Measurements from ENCODE around the gene COMMD6. TPM values are rescaled to one million over a fixed set of nuclear protein-coding genes. Genes with fewer than 3 reads are reported as not detected.

Gene COMMD6
- total RNA-seq, 1 experiment from 2014 or later, result 104 TPM

- TF ChIP-seq CTCF (IDR thresholded peaks at IDR 0.05; ENCODE audit: insufficient read depth in 1 of 2, low read depth in 1 of 2, low read length in 1 of 2, severe bottlenecking in 1 of 2, unreplicated experiment in 1 of 2), result no peak
- Mint-ChIP-seq H3K9me3 (ENCODE audit: unreplicated experiment) (no peaks in the 10 kb centered on the region), H3K4me1 (ENCODE audit: low read depth, unreplicated experiment) (no peaks in the 10 kb centered on the region), H3K27me3 (ENCODE audit: insufficient read depth, unreplicated experiment) (no peaks in the 10 kb centered on the region), H3K4me3 (ENCODE audit: unreplicated experiment) (no peak overlapping the region), H3K27ac (ENCODE audit: unreplicated experiment) (no peak overlapping the region), H3K36me3 (ENCODE audit: insufficient read depth, unreplicated experiment) (no peaks in the 10 kb centered on the region)
- Histone ChIP-seq H3K4me1 (no peaks in the 10 kb centered on the region), H3K4me3 (ENCODE audit: low read depth, low read length) (no peak overlapping the region), H3K27me3 (replicated peaks; ENCODE audit: control insufficient read depth, insufficient read depth, low read length) (no peaks in the 10 kb centered on the region; the same call in 1 of the 2 replicates), H3K36me3 (ENCODE audit: control insufficient read depth, insufficient read depth, low read length) (no peaks in the 10 kb centered on the region), H3K9me3 (no peaks in the 10 kb centered on the region)
- POLR2A ChIA-PET, result no interaction called here
- intact Hi-C loops (cut with micrococcal nuclease; ENCODE audit: unreplicated experiment), result no loop called here
- DNase-seq, result no peak
- no TSS peak for BruUV-seq (replicated peaks)
- CTCF ChIA-PET, result interaction anchor here (0.6 to 0.9 kb wide), 2 partner anchors 25 to 179 kb away, joined by 4 to 7 read pairs; partner anchors contain the start of gene TBC1D4
These were observed 30.3 kb downstream of the COMMD6 start for GRCh38 chr13:75507027-75508001.

- CTCF ChIA-PET, result no interaction called here
- POLR2A ChIA-PET, result no interaction called here
- Mint-ChIP-seq H3K27ac (ENCODE audit: unreplicated experiment) (no peak overlapping the region), H3K27me3 (ENCODE audit: insufficient read depth, unreplicated experiment) (no peaks in the 10 kb centered on the region), H3K9me3 (ENCODE audit: unreplicated experiment) (no peaks in the 10 kb centered on the region), H3K4me3 (ENCODE audit: unreplicated experiment) (no peak overlapping the region), H3K36me3 (ENCODE audit: insufficient read depth, unreplicated experiment) (no peaks in the 10 kb centered on the region), H3K4me1 (ENCODE audit: low read depth, unreplicated experiment) (no peaks in the 10 kb centered on the region)
- Histone ChIP-seq H3K4me3 (ENCODE audit: low read depth, low read length) (no peak overlapping the region), H3K9me3 (no peaks in the 10 kb centered on the region), H3K36me3 (ENCODE audit: control insufficient read depth, insufficient read depth, low read length) (no peaks in the 10 kb centered on the region), H3K4me1 (no peaks in the 10 kb centered on the region), H3K27me3 (replicated peaks; ENCODE audit: control insufficient read depth, insufficient read depth, low read length) (no peaks in the 10 kb centered on the region; the same call in 1 of the 2 replicates)
- TF ChIP-seq CTCF (IDR thresholded peaks at IDR 0.05; ENCODE audit: insufficient read depth in 1 of 2, low read depth in 1 of 2, low read length in 1 of 2, severe bottlenecking in 1 of 2, unreplicated experiment in 1 of 2), result no peak
- BruUV-seq (replicated peaks), result no TSS peak
- intact Hi-C loops (cut with micrococcal nuclease; ENCODE audit: unreplicated experiment), result no loop called here
- DNase-seq, result no peak
These were observed 31.6 kb downstream of the COMMD6 start for GRCh38 chr13:75506018-75506417.

- Histone ChIP-seq H3K27me3 (replicated peaks; ENCODE audit: control insufficient read depth, insufficient read depth, low read length) (no peaks in the 10 kb centered on the region; the same call in 1 of the 2 replicates), H3K9me3 (no peaks in the 10 kb centered on the region), H3K36me3 (ENCODE audit: control insufficient read depth, insufficient read depth, low read length) (no peaks in the 10 kb centered on the region), H3K4me3 (ENCODE audit: low read depth, low read length) (no peak overlapping the region), H3K4me1 (no peaks in the 10 kb centered on the region)
- Mint-ChIP-seq H3K4me1 (ENCODE audit: low read depth, unreplicated experiment) (no peaks in the 10 kb centered on the region), H3K36me3 (ENCODE audit: insufficient read depth, unreplicated experiment) (no peaks in the 10 kb centered on the region), H3K27ac (ENCODE audit: unreplicated experiment) (no peak overlapping the region), H3K9me3 (ENCODE audit: unreplicated experiment) (no peaks in the 10 kb centered on the region), H3K4me3 (ENCODE audit: unreplicated experiment) (no peak overlapping the region), H3K27me3 (ENCODE audit: insufficient read depth, unreplicated experiment) (no peaks in the 10 kb centered on the region)
- DNase-seq, result no peak
- POLR2A ChIA-PET, result no interaction called here
- CTCF ChIA-PET, result no interaction called here
- BruUV-seq (replicated peaks), result no TSS peak
- intact Hi-C loops (cut with micrococcal nuclease; ENCODE audit: unreplicated experiment), result no loop called here
- no peak for TF ChIP-seq CTCF (IDR thresholded peaks at IDR 0.05; ENCODE audit: insufficient read depth in 1 of 2, low read depth in 1 of 2, low read length in 1 of 2, severe bottlenecking in 1 of 2, unreplicated experiment in 1 of 2)
These were observed 32.3 kb downstream of the COMMD6 start for GRCh38 chr13:75505327-75505726.

Data from Caco-2 (cell line).